Anterior cingulate cortex (tissue), 58 donors: Measurements from ENCODE around the gene PDIA5.
A peak's percentile ranks its signal among the peaks of the same experiment; 100 is the strongest.

Source experiments
- DNase-seq, 58 donors: peaks; one replicate each; lab custom pipeline; 2025; lab: John Stamatoyannopoulos, UW

The PDIA5 gene

DNA sequence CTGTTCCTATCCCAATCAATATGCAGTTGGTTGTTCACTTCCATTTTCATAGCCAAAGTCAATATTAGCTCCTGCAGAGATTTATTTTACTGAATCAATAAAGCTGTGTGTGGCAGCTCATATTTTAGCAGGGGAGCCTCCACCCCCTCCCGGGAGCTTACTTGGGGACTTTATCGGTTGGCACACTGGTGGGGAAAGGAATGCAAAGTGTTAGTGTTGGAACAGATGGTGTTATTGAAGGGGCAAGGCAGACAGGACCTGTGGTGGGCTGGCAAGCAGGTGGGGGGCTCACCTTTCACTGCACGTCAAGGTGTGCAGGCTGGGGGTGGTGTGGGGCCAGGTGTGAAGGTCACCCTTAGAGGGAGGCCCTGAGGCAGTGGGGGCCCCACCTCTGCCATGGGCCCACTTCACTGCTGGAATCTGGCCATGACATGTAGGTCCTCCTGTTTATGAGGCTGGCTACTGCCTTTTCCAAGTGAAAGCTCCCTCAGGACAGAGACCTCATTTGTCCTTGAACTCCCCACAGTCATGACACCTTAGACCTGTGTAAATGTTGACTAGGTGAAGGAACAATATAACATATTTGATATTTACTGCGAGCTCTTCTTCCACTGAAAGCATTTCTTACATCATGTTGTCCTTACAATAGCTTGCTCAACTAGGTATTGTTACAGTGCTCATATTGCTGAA, 90.9 kb downstream of the PDIA5 start:
- DNase-seq, result no peak

GRCh38 chr3:123158330-123158729, 91.5 kb downstream of the PDIA5 start:
- DNase-seq, result no peak

DNA sequence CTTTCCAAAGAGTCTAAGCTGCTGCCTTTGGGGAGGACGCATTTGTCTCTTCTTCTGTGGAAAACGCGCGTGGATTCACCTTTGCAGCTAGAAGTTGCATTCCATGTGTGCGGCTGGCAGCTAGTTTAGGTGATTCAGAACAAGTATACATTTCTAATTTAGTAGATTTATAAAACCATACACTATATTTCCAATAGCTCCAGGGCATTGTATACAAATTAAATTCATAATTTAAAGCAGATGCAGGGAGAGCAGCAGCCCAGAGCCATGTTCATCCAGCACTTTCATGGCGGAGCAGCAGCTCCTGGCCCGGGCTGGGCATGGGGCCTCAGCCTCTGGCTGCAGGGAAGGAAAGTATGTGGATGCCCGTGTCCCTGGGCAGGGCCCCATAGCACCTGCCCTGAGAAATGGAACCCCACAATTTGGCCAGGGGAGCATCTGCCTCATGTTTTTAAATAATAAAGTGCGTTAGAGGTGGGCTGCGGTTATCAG, 92.1 kb downstream of the PDIA5 start:
- DNase-seq, result no peak

DNA sequence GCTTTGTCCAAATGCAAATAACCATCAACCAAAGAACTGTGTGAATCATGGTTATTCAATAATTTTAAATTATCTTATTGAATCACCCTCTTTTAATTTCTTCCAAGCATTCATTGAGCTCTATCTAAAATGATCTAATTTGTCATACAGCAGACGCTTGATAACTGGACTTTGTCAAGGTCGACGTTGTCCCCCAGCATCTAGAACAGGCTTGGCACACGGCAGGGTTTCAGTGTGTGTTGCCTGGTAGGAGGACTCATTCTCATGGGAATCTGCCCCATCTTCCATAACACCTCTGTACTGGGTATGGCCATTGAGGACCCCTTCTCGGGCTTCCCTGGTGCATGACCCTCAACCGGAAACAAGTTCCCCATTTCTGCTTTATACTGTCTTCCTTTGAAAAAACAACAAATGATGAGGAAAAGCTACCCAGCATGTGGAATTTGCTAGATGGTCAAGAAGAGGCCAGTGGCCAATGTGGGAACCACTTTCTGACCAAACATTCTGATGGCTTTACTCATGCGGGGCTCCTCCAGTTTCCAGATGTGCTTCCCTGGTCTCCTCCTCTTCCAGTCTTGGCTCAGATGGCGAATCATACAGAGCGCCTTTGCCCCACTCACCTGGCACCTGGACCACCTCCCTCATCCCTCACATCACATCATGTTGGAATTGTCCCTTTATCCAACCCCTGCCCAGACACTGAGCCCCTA, 93.3 kb downstream of the PDIA5 start:
- DNase-seq, result no peak

- no peak for DNase-seq
Observed at GRCh38 chr3:123161167-123161566, 94.3 kb downstream of the PDIA5 start.

DNA sequence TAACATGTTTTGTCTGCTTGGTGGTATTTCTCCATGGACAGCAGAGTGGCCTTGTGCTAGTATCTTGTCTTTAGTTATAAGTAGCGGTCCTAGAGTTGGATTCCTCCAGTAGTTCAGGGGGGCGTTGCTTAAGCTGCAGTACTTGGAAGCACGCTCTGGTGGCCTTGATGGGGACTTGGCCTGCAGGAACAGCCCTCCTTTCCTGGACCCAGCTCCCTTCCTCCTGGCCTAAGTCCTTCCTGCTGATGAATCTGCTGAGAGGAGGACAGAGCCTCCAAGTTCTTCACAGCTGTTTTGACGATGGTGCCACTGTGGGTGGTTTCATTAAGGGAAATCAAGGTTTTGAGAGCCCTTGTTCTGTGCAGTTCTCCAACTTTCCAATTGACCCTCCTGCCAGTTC, 96.3 kb downstream of the PDIA5 start:
- DNase-seq, result no peak

GRCh38 chr3:123165163-123165562, 98.3 kb downstream of the PDIA5 start:
- no peak for DNase-seq

GRCh38 chr3:123167686-123168085, 100.9 kb downstream of the PDIA5 start:
- no peak for DNase-seq

DNA sequence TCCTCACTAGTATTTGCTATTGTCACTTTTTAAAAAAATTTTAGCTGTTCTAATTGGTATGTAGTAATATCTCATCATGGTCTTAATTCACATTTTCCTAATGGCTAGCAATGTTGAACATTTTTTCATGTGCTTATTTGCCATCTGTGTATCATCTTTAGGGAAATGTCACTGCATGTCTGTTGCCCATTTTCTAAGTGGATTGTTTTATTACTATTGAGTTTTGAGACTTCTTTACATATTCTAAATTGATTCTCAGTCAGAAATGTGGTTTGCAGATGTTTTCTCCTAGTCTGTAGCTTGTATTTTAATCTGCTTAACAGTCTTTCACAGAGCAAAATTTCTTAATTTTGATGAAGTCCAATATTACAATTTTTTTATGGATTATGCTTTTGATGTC, 101.3 kb downstream of the PDIA5 start:
- DNase-seq, result no peak

GRCh38 chr3:123168605-123169004, 101.8 kb downstream of the PDIA5 start:
- DNase-seq, result no peak

DNA sequence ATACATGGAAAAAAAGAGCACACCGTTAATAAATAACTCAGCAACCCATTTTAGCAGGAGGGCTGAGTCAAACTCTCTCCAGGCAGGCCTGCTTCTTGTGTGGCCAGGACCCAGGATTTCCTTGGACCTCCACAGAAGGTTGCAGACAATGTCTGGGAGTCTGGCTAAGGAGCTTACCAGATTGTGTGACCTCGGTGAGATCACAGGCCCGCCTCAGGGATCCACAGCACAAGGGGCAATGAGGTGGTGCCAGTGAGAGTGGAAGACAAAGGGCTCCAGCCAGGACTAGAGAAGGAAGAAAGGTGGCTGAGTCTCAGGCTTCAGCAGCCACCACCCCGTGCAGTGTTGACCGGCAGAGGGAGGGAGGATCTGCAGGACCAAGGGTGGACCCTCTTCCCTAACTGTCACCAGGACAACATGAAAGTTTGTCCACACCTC, 102.7 kb downstream of the PDIA5 start:
- no peak for DNase-seq

DNA sequence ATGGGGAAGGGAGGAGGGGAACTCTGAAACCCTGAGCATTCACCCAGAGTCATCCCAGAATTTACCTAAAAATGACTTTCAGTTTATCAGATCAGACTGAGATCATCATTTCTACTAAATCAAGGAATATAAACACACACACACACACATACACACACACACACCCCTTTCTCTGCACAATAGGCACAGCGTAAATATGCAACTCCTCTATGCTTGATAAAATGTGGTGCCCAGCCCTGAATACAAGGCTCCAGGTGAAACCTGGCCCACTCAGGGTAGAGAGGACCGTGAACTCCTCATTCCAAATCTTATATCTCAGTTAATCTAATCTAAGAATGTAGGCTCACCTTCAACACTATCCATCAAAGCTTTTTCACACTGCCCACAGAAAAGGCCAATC, 103.1 kb downstream of the PDIA5 start:
- DNase-seq, result no peak

- DNase-seq, result no peak
Observed at GRCh38 chr3:123180791-123181190, 114.0 kb downstream of the PDIA5 start.

DNA sequence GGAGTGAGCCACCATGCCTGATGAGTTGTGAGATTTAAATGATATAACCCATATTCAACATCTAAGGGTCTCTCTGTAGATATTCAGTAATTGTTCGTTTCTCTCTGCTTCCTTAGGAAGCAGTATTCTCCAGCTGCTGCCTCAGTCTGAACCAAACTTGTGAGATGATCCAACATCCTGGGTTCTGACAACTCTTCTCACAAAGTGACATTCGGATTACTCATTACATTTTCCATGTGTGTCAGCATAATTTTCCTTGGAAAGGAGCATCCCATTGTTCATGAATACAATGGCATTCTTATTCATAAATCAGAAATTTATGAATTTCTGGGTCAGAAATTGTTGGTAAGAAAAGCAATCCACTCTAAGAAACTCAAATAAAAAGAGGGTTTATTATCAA, 119.9 kb downstream of the PDIA5 start:
- DNase-seq, result no peak

GRCh38 chr3:123188058-123188457, 121.2 kb downstream of the PDIA5 start:
- DNase-seq, result no peak

GRCh38 chr3:123193448-123194101, 126.8 kb downstream of the PDIA5 start:
- no peak for DNase-seq

GRCh38 chr3:123194552-123194951, 127.7 kb downstream of the PDIA5 start:
- DNase-seq, result no peak

DNA sequence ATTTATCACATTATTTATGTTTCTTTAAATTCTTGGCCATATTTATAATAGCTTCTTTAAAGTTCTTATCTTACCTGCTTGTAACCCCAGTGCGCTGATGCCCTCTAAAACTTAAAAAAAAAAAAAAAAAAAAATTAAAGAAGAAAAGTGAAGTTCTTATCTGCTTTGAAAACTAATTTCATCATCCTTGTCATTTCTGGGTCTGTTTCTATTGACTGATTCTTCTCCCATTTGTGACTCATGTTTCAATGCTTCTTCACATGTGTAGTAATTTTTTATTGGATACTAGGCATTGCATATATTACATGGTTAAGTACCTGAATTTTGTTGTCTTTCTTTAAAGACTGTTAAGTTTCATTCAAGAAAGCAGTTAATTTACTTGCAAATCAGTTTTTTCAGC, 131.5 kb downstream of the PDIA5 start:
- DNase-seq, result no peak

DNA sequence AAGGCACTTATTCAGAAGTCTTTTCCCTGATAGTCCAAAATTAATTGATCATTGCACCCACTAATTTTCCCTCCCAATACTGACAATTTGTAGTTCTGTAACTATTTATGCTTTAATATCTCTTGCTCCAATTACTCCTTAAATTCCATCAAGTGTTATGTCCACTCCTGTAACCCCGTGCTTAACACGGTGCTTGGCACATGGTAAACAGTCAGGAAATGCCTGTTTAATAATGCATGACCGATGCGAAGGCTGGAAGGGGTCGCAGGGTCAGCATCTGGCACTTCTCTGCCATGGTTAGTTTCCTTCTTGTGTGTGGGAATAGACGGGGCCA, 134.4 kb downstream of the PDIA5 start:
- DNase-seq, result peak in 1 of 58 donors; percentile 31

DNA sequence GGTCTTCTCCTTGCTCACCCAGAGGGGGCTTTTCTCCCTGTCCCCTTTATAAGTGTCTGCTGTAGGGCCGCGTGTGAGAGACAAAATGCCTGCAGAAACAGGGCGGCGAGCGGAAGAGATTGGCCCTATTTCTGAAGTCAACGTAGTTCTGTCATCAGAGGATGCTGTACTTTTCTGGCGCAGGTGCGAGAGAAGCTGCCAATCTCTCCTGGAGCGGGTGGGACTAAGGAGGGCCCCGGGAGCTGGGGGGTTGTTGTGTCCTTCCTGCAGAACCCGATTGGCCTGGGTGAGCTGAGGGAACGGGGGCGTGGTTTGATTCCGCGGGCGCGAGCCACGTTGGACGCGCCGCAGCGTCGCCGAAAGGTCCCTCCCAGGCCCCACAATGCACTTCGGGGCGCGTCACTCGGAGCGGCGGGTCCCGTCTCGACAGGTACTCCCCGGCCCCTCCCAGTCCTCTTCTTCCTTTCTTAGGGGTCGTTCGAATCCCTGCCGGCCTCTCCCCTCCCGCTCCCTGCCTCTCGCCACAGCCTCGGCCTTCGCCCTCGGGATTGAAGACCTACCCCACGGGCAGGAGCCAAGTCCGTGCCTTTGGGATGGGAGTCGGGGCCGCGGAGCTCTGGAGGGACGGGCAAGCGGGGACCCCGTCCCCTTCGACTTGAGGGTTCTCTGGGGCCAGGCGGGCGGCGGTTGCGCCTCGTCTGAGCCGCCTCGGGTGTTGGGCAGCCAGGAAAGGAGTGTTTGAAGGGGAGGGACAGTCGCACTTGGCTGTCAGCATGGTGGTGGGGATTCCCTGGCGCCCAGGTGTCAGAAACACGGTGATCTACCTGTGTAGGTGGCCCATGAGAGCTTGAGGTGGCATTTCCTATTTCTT, 135.0 kb downstream of the PDIA5 start, which contains the start of gene SEC22A:
Gene SEC22A, plus strand, starts transcription at position 387 of the 871 bp plus-strand sequence. CDS start 7,275 bp downstream, outside the sequence.
- DNase-seq, result peak; percentile 55 to 97 (median 88)

- no peak for DNase-seq
Observed at GRCh38 chr3:123202451-123202850, 135.6 kb downstream of the PDIA5 start.
